GM13976 (cell line): ENCODE results near the gene SCN9A.

ENCODE experiments used
- DNase-seq: peaks from one replicate; pipeline ENCODE4 v3.0.0; 2012; ENCODE audit warnings: low spot score
- CTCF ChIP-seq: IDR thresholded peaks from 2 replicates; pipeline ENCODE4 v1.5.1; 2012; ENCODE audit warnings: borderline replicate concordance, mild to moderate bottlenecking; ENCODE audit not compliant: insufficient read depth; ENCODE audit errors: extremely low read depth, missing control alignments, control extremely low read depth
- in situ Hi-C: fragments of 300-500 bp; cut with MboI; formaldehyde crosslinking; loops from one replicate; pipeline ENCODE4 v1.12.0; 2022; ENCODE audit warnings: low sequenced_read_pairs, mixed read lengths, inconsistent platforms; ENCODE audit not compliant: unreplicated experiment

The SCN9A gene

DNA sequence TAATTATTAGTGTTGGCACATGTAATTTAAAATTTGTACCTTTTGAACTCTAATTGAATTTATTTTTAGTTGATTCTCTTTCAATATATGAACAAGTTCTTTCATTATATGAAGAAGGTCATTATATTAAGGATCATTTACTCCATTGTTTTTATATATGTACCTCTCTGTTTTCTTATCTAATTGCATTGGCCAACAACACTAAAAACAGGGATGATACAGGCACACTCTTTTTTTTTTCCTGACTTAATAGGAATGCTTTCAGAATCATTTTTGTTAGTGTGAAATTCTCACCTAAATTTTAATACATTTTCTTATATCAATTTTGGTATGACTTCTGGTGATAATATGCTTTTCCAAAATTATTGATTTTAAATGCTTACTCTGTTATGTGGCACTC is 173.0 kb downstream of the SCN9A start:
- DNase-seq = no peak
- in situ Hi-C loops = no loop called here
- TF ChIP-seq CTCF = no peak

- in situ Hi-C loops = no loop called here
- DNase-seq = no peak
- no peak for TF ChIP-seq CTCF
Measured at GRCh38 chr2:166197446-166197845, 178.3 kb downstream of the SCN9A start.

DNA sequence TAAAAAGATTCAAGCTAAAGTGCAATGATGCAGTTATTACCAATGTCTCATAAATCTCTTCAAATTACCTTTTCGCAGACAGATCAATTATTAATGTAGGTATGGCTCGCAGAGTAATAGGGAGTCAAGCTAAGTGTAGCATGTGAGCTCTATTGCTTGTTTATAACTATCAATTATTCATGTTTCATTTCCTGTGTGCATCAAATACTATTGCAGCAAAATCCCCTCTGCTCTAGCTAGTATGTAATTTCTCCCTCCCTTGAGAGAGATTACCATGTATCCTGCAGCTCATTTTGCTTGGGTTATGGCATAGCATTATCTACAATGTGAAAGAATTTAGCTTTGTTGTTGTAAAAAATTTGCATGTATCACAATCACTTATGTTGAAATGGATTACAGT is 182.3 kb downstream of the SCN9A start:
- DNase-seq = no peak
- TF ChIP-seq CTCF = no peak
- in situ Hi-C loops = no loop called here

DNA sequence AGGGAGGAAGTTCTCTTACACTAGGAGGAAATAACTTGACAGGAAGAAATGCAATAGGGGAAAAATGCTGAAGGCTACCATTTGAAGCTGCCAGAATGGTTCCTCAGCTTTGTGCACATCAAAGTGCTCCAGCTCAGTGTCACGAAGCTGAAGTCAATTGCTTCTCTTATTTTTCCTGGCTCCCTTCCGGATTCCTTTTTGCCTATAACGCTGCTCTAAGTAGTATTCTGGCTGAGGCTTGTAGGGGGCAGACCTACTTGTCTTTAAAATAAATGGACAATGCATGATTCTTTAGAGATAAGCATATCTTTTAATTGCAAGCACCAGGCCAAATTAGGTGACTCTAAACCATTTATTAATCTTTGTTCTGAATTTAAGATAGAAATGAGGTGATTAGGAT is 187.7 kb downstream of the SCN9A start:
- no peak for DNase-seq
- in situ Hi-C loops = no loop called here
- TF ChIP-seq CTCF = no peak

DNA sequence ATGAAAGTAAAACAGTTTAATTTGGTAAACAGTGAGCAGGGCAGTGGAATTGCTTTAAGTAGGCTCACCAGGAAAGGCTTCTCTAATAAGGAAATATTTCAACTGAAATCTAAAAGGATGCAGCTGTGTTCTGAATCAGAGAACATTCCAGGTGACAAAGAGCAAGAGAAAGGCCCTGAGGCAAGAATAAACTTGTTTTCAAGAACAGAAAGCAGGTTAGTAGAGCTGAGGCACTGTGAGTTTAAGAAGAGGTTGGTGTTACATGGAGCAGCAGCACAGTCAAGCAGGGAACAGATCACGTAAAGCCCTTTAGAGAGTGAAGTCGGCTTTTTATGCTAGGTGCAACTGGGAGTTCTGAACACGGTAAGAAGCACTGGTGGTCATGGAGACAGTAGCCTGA is 191.0 kb downstream of the SCN9A start:
- in situ Hi-C loops = no loop called here
- TF ChIP-seq CTCF = no peak
- no peak for DNase-seq

GRCh38 chr2:166181813-166182154 is 194.0 kb downstream of the SCN9A start:
- DNase-seq = no peak
- no peak for TF ChIP-seq CTCF
- in situ Hi-C loops = no loop called here
